ENCODE data around the gene GDI2. TPM values are rescaled to one million over a fixed set of nuclear protein-coding genes. Genes with fewer than 3 reads are reported as not detected.

GDI2 gene
- total and polyA plus RNA-seq, 2 of the 13 experiments (the other 11 are each of a cell fraction or from before 2014, with no cell fraction given): 153 to 477 TPM

DNA sequence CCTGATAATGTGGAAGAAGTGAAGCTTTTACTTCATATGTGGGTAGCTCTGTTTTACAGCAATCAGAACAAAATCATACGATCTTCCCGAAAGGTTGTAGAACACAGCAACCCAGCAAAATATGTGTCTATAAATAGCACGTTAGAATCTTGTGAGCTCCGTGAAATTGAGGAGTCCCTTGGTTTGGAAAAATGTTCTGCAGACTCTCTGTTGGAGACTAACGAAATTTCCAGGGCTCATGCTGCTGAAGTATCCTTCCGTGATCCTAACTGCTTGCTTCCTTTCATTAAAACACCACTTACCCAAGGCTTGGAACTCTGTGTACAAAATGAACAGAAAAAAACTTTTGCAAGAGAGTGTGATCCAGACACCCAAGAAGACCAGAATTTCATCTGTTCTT is 71.1 kb downstream of the GDI2 start (continued):
- TF ChIP-seq, protein P1, sequence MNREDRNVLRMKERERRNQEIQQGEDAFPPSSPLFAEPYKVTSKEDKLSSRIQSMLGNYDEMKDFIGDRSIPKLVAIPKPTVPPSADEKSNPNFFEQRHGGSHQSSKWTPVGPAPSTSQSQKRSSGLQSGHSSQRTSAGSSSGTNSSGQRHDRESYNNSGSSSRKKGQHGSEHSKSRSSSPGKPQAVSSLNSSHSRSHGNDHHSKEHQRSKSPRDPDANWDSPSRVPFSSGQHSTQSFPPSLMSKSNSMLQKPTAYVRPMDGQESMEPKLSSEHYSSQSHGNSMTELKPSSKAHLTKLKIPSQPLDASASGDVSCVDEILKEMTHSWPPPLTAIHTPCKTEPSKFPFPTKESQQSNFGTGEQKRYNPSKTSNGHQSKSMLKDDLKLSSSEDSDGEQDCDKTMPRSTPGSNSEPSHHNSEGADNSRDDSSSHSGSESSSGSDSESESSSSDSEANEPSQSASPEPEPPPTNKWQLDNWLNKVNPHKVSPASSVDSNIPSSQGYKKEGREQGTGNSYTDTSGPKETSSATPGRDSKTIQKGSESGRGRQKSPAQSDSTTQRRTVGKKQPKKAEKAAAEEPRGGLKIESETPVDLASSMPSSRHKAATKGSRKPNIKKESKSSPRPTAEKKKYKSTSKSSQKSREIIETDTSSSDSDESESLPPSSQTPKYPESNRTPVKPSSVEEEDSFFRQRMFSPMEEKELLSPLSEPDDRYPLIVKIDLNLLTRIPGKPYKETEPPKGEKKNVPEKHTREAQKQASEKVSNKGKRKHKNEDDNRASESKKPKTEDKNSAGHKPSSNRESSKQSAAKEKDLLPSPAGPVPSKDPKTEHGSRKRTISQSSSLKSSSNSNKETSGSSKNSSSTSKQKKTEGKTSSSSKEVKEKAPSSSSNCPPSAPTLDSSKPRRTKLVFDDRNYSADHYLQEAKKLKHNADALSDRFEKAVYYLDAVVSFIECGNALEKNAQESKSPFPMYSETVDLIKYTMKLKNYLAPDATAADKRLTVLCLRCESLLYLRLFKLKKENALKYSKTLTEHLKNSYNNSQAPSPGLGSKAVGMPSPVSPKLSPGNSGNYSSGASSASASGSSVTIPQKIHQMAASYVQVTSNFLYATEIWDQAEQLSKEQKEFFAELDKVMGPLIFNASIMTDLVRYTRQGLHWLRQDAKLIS (CRISPR knock-in tag; IDR thresholded peaks at IDR 0.05): no peak
- TF ChIP-seq ATM (IDR thresholded peaks at IDR 0.05; ENCODE audit: borderline replicate concordance) (no peak), PHB2 (IDR thresholded peaks at IDR 0.05; ENCODE audit: partially characterized antibody) (no peak), KAT2B (IDR thresholded peaks at IDR 0.05; ENCODE audit: borderline replicate concordance, low read depth, low read length) (no peak), SP140L (CRISPR knock-in tag; IDR thresholded peaks at IDR 0.05; ENCODE audit: borderline replicate concordance) (no peak)
- TF ChIP-seq, protein P2, sequence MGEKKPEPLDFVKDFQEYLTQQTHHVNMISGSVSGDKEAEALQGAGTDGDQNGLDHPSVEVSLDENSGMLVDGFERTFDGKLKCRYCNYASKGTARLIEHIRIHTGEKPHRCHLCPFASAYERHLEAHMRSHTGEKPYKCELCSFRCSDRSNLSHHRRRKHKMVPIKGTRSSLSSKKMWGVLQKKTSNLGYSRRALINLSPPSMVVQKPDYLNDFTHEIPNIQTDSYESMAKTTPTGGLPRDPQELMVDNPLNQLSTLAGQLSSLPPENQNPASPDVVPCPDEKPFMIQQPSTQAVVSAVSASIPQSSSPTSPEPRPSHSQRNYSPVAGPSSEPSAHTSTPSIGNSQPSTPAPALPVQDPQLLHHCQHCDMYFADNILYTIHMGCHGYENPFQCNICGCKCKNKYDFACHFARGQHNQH (CRISPR knock-in tag; IDR thresholded peaks at IDR 0.05): no peak
- TF ChIP-seq, protein P3, sequence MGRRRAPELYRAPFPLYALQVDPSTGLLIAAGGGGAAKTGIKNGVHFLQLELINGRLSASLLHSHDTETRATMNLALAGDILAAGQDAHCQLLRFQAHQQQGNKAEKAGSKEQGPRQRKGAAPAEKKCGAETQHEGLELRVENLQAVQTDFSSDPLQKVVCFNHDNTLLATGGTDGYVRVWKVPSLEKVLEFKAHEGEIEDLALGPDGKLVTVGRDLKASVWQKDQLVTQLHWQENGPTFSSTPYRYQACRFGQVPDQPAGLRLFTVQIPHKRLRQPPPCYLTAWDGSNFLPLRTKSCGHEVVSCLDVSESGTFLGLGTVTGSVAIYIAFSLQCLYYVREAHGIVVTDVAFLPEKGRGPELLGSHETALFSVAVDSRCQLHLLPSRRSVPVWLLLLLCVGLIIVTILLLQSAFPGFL (CRISPR knock-in tag; IDR thresholded peaks at IDR 0.05): no peak

DNA sequence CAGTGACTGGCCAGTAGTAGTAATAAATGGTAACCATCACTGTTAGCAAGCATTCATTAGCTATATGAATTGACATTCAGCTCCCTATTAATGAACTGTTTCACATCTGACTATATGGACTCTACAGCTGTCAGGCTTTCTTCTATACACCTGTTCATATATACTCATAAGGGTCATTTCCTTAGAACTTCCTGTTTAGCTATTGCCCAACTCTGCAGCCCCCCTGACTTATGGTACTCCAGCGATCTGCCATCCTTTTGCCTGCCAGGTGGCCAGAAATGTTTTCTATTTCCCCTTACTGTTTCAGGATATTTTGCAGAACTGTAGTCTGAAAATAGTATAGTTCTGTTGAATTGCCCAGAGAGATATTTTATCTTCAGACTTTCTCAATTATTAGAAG is 72.0 kb downstream of the GDI2 start:
- no peaks in the 10 kb centered on the region for H3K79me2 ChIP-seq (ENCODE audit: insufficient read depth, low read length)
- DNase-seq (ENCODE audit: low spot score) (no peak), ATAC-seq (no peak), FAIRE-seq (no peak)
- H3K4me3 ChIP-seq (replicated peaks in 1 of 3; ENCODE audit: insufficient read depth in 1 of 3, low read depth in 2 of 3, low read length in 3 of 3): no peak overlapping the region
- no peak overlapping the region for H2AFZ ChIP-seq (ENCODE audit: low read length)
- TF ChIP-seq TMF1 (CRISPR knock-in tag; IDR thresholded peaks at IDR 0.05; ENCODE audit: low read depth) (no peak), ZFP36 (IDR thresholded peaks at IDR 0.05; ENCODE audit: borderline replicate concordance, low read depth, low read length, partially characterized antibody) (no peak), HMG20B (CRISPR knock-in tag; conservative IDR thresholded peaks at IDR 0.05) (no peak), ZNF761 (CRISPR knock-in tag; conservative IDR thresholded peaks at IDR 0.05) (no peak), ZNF260 (CRISPR knock-in tag; IDR thresholded peaks at IDR 0.05; ENCODE audit: borderline replicate concordance, low read depth) (no peak), NFKB2 (CRISPR knock-in tag; IDR thresholded peaks at IDR 0.05; ENCODE audit: borderline replicate concordance) (no peak)
- TF ChIP-seq, protein P4, sequence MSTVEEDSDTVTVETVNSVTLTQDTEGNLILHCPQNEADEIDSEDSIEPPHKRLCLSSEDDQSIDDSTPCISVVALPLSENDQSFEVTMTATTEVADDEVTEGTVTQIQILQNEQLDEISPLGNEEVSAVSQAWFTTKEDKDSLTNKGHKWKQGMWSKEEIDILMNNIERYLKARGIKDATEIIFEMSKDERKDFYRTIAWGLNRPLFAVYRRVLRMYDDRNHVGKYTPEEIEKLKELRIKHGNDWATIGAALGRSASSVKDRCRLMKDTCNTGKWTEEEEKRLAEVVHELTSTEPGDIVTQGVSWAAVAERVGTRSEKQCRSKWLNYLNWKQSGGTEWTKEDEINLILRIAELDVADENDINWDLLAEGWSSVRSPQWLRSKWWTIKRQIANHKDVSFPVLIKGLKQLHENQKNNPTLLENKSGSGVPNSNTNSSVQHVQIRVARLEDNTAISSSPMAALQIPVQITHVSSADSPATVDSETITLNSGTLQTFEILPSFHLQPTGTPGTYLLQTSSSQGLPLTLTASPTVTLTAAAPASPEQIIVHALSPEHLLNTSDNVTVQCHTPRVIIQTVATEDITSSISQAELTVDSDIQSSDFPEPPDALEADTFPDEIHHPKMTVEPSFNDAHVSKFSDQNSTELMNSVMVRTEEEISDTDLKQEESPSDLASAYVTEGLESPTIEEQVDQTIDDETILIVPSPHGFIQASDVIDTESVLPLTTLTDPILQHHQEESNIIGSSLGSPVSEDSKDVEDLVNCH (CRISPR knock-in tag; IDR thresholded peaks at IDR 0.05): no peak
- no peaks in the 10 kb centered on the region for H3K9me3 ChIP-seq (ENCODE audit: low read length)
- no TSS peak for BruUV-seq (replicated peaks)
- no peak overlapping the region for H3K27ac ChIP-seq (ENCODE audit: extremely low read length, insufficient read depth, low read length)
- no peak overlapping the region for H3K4me2 ChIP-seq (ENCODE audit: low read depth, low read length)
- intact Hi-C loops (cut with micrococcal nuclease; ENCODE audit: unreplicated experiment) (no loop called here), in situ Hi-C loops (cut with HindIII; ENCODE audit: extremely low pct_ligation_motif_present, low pct_unique_long_range_greater_than_20kb) (no loop called here)
- whole genome bisulfite sequencing (ENCODE audit: low lambda C conversion rate): 84% methylated on average over 1 of the region's 1 CpG
- H3K9ac ChIP-seq (ENCODE audit: insufficient read depth, low read depth, low read length): no peak overlapping the region
- no peaks in the 10 kb centered on the region for H4K20me1 ChIP-seq (ENCODE audit: insufficient read depth, low read length)
- CTCF ChIA-PET (ENCODE audit: low intra/inter-chr PET ratio, low total read pairs): no interaction called here
- peaks cover 15 to 72% of the 10 kb centered on the region in 2 experiments for H3K36me3 ChIP-seq (replicated peaks in 1 of 2; ENCODE audit: control insufficient read depth in 1 of 2, insufficient read depth in 2 of 2, low read length in 2 of 2)
- H3K27me3 ChIP-seq (ENCODE audit: control insufficient read depth in 1 of 2, insufficient read depth in 2 of 2, low read length in 2 of 2): no peaks in the 10 kb centered on the region
- H3K4me1 ChIP-seq (ENCODE audit: insufficient read depth, low read length): peaks cover 5% of the 10 kb centered on the region; the same call in 1 of the 2 replicates
- POLR2A ChIA-PET: no interaction called here
